GM18858 (cell line): ENCODE data around the gene SFMBT2.
"Not testable (repeated sequence)": the region's sequence is repeated elsewhere in the genome, so short reads cannot be mapped to it uniquely, and the experiment has no call there.

Experiments
- ATAC-seq: cut with Tn5 transposase; IDR thresholded peaks from one replicate; pipeline ENCODE4 v1.9.1; 2021; ENCODE audit not compliant: unreplicated experiment

SFMBT2 gene

DNA sequence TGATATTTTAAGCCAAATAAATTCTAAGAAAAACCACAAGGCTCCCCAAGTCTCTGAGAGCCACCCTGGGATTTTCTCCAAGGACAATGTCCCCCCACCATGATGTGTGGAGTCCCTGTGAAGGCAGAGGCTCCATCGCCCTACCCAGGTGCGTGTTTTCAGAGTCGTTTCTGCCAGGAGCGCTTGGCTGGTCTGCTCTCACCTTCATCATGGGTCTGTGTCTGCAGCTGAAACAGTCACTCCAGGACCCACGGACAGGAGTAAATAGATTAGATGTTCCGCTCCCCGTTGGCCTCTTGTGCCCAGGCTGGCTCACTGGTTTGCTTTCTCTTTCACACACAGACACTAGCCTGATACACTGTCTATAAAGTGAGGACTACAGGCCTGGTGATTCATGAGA is 217.5 kb downstream of the SFMBT2 start:
- no peak for ATAC-seq

DNA sequence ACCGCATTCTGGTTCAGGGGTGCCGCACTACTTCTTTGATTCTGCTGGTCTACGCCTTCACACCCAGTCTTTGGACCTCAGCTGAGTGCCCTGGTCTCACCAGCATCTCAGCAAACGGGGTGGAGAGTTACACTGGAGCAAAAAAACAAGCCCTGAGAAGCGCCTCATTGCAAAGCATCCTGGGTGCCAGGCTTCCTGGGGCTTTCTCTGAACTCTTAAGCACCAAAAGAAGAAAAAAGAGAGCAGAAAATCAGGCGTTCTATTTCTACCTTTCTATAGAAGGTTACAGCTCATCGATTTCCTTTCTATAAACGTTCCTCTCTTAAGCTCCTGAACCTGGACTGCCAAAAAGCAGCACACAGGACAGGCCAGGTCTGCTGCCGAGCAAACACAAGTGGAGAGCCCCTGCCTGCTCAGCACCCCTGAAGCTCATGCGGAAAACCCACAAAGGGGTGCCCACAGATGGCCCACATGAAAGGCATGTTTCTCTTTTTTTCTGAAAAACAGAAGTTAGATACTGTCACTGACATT is 217.9 kb downstream of the SFMBT2 start:
- ATAC-seq, result no peak

DNA sequence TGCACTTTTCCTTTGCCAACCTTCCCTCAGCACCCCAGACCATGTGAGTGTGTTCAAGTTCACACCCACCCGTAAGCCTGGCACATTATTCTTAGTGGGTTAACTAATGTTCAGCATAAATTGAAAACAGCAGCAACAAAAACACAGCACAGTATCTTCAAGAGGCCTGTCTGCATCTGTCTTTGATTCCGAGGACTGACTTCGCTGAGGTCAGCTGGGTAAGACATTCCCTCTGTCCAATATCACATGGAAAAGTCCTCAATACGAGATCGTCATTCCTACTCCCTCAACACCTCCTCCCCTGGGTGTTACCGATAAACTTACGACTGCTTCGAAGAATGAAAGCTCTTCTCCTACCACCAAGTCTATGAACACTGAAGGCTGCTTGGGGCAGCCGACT is 218.8 kb downstream of the SFMBT2 start:
- no peak for ATAC-seq

DNA sequence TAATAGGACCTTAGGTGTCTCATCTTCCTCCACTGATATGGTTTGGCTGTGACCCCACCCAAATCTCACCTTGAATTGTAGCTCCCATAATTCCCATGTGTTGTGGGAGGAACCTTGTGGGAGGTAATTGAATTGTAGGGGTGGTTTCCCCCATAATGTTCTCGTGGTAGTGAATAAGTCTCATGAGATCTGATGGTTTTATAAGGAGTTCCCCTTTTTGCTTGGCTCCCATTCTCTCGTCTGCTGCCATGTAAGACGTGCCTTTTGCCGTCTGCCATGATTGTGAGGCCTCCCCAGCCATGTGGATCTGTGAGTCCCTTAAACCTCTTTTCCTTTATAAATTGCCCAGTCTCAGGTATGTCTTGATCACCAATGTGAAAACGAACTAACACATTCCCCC is 220.1 kb downstream of the SFMBT2 start:
- ATAC-seq, result not testable (repeated sequence)

DNA sequence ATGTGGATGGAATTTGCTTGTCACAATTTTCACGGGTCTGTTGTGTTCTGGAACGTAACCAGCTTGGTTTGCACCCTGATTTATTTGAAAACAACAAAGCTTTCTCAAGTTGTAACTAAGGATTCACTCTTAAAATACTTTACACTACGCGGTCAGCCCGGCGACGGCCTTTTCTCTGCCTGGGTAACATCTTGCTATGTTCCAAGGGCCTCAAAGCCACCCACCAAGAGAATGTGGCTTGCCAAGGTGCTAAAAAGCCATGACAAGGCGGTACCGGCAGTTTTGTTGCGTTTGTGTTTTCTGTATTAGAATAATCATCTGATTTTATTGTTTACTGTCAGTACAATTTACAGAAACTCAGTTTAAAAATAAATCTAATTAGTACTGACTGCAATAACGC is 220.9 kb downstream of the SFMBT2 start:
- ATAC-seq, result no peak

DNA sequence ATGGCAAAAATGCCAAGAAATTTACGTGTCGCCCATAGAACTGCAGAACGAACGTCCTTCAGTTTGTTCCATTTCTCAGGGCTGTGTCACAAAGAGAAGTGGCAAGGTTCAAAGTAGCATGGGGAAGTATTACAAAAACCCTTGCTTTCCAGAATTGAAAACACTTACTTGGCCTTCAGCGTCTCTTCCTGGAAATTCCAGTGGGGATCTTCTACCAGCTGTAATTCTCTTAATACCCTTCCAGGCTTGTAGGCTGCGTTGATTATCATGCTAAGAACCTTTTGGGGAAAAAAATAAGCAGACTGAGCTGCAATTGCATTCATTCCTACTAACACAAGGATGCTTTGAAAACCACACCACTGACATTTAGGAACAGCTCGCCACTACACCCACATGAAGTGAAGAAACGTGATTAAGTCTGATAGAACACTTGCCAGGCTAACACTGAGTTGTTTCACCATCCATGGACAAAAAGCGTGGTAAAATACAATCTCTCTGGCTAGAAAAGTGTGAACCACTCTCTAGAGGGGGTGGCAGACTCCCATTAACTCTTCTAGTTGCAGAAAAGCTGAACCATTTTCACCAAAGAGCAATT is 222.3 kb downstream of the SFMBT2 start:
- no peak for ATAC-seq

DNA sequence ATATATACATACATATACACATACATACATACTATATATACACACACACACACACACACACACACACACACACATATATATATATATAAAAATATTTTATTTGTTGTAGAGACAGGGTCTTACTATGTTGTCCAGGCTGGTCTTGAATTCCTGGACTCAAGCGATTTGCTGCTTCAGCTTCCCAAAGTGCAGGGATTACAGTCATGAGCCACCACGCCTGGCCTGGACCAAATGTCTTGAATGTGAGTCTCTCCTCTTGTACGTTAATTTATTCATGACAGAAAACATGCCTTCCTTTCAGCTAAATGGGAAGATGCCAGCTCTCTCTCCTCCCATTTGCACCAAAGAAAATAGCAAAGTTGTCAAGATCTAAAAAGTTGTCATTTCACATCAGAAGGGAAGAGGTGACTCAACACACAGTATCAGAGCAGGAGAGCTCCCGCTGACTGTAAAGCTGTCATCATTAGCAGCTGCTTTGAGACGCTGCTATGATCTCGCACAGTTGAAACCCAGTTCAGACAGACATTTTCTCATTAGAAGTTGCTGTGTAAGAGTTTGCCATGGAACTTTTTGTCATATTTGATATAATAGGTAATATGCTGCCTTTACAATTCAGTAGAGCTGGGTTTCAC is 224.3 kb downstream of the SFMBT2 start:
- ATAC-seq, result no peak

DNA sequence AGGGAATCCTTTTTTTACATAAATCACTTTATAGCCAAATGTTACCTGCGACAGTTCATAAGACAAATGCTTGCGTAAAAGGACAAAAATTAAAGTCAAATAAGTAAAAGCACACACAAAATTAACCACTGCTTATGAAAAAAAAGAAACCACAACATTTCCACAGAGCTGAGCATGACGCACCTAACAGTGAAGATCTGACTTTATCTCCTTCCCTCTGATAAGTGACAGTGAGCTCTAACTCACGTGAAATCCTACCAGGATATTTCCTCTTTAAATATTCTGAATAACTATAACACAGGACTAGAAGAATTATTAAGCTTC is 225.5 kb downstream of the SFMBT2 start:
- no peak for ATAC-seq

DNA sequence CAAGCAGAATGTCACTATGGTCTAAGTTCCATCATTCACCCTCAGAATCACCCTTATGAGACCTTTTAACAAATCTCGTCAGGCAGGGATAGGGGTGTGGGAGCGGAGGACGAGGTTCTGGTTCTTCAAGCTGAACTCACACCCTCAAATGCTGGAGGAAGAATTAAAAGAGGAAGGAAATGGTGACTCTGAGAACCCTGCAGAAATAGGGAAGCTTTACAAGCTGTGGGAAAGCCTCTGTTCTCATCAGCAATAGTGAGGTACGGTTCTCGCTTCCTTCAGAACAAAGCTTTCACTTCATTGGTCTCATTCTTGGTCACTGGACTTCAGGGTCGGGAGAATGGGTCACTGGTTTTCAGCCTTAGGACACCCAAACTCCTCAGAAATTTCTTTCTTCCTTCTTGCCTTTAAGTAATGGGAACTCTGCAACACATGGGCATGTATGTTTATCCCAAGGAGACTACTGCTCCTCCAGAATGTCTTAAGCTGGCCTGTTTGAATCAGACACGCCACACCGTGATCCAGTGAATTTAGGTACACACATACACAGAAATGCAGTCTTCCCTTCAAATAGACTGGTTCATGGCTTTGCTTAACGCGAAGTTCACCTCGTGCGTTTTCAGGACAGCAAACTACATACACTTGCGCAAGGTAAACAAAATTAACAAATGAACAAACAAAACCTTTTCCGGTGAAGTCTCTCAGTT is 226.0 kb downstream of the SFMBT2 start:
- no peak for ATAC-seq

DNA sequence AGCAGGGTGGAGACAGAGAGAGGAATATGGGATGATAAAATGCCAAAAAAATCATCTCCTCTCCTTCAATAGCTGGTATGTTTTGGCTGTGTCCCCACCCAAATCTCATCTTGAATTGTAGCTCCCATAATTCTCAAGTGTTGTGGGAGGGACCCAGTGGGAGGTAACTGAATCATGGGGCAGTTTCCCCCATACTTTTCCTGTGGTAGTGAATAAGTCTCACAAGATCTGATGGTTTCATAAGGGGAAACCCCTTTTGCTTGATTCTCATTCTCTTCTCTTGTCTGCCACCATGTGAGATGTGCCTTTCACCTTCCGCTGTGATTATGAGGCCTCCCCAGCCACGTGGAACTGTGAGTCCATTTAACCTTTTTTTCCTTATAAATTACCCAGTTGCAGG is 226.7 kb downstream of the SFMBT2 start:
- not testable (repeated sequence) for ATAC-seq

DNA sequence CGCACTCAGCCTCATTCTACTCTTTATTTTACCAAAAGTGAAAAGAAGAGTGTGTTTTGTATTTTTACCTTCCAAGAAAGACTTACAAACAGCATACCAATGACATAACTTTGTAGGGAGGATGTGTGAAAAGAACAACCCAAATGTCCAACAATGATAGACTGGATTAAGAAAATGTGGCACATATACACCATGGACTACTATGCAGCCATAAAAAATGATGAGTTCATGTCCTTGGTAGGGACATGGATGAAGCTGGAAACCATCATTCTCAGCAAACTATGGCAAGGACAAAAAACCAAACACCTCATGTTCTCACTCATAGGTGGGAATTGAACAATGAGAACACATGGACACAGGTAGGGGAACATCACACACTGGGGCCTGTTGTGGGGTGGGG is 228.5 kb downstream of the SFMBT2 start:
- not testable (repeated sequence) for ATAC-seq

DNA sequence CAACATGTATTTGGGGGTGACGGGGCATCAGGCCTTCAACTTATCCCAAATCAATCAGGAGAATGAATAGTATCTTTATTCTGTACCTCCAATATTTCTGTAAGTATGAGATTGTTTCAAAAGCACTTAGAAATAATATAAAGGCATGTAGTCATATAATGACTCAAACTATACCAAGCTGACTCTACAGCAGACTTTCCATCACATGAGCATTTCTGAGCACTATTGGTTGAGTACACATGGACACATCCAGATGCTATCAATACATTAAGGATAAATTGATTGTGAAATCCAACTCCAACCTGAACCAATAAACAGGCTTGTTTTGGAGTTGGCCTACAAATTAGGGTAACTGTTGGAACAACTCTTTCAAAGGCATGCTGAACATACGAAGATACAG is 229.4 kb downstream of the SFMBT2 start:
- ATAC-seq, result no peak

DNA sequence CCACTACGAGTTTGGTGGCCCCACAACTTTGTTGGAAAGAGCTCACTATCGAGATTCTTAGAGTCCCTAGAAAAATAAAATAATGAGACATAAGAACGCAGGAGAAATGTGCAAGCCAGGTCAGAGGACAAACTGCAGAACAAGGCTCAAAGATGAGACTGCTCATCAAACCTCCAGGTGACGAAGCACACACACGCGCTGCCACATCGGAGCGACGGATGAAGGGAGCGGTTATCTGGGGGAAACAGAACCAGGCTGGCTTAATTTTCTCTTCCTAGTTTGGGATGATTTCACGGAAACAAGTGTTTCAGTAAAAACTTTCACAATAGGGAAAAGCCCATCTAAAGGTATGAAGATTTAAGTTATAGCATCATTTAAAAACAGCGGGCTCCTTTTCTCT is 231.3 kb downstream of the SFMBT2 start:
- ATAC-seq, result no peak

DNA sequence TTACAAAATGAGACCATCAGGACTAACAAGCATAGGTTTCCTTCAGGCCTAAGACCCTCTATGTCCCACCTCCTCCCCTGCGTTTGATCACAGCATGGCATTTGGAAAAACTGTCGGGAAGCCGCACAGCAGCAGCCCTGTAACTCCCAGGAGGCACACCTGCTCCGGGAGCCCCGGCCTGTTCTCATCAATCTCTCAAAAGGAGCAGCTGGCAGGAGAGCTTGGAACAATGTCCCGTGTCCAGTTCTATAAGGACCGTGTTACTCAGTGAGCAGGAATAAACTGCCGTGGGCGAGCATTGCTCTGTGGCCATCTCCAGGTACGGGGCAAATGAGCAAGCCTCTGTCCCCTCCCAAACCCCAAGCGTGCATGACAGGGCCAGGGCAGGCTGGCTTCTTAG is 236.9 kb downstream of the SFMBT2 start:
- no peak for ATAC-seq

DNA sequence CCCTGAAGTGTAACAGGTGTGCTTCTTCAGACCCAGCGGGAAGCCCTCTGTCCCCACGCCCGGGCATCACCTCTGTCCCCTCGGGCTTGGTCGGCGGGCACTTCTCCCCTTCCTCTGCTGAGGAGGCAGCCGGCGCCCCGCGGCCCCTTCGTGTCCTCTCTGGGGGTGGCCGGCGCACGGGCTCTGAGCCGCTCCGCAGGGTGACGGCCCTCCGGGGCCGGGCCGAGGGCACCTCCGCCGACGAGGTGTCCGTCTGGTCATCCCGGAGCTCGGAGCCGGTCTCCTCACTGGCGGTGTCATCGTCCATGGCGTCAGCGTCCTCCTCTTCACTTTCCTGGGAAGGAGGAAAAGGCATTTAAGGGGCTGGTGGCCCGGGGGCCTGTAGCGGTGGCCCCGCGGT is 239.0 kb downstream of the SFMBT2 start:
- ATAC-seq, result no peak

DNA sequence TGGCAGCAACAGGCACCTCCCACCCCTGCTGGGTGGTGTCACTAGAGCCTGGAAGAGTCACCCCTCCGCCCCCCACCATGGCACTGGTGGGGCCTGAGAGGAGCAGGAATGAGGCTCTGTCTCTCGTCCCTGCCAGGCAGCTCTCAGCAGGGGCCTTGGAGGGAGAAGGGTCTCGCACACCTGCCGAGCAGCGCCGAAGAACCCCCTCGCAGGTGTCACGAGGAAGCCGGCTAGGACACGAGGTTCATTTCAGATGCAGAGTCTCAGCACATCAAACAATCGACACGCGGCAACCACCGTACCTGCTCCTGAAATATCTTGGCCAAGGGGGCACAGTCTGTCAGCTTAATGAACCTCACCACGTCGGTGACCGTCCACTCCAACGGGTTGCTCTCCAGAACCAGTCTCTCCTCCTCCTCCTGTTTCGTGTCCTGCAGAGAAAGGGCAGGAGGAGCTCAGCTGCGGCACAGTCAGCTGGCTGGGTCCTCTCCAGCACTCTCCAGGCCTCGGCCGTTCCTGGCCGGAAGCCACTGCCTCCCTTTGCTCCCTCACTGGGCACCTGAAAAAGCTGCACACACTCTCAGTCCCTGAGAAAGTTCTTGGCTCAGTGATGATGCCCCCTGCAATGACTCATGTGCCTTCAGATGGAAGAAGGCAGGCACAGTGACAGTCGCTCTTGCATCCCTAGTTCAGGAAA is 240.1 kb downstream of the SFMBT2 start:
- ATAC-seq, result no peak

DNA sequence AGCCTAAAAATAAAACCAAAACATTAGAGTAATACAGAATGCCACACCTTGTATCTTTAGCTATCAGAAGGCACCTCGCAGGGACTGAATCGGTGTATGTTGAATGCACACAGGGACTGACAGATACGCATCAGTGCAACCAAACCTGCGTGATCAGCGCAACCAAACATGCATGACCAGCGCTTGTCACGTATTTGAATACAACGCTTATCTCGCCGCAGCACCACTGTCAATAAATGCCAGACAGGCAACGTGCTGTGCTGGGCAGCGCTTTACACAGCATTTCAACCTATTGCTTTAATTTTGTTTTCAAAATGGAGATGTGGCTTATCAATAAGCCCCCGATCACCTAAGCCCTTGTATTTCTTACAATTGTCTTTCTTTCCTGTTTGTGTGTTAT is 242.4 kb downstream of the SFMBT2 start:
- no peak for ATAC-seq

DNA sequence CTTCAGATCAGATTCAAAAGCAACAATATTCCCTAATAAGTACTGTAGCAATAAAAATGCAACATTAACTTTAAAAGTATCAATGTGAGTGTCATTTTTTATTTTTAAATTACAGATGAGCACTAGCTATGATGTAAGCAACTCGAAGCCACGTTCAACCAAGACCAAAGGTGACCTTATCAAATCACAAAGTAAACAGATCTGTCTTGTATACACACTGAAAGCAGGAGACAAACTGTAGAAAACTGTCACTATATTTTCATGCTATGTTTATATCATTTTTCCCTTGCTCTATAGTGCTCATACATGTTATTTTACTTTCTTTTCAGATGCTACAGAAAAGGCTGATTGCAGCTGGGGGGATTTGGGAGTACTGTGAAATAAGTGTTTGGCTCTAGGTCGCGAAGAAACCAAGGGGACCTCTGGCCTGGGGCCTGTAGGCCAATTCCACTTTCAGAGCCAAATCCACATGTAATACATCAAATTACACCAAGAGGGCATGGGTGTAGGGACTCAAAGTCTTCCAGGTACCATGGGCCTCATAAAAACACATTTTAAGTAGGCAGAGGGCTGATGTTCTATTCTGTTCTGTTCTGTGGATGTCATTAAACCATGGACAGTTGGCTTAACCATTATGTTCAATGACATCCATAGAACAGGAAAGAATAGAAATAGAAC is 245.2 kb downstream of the SFMBT2 start:
- ATAC-seq, result no peak

DNA sequence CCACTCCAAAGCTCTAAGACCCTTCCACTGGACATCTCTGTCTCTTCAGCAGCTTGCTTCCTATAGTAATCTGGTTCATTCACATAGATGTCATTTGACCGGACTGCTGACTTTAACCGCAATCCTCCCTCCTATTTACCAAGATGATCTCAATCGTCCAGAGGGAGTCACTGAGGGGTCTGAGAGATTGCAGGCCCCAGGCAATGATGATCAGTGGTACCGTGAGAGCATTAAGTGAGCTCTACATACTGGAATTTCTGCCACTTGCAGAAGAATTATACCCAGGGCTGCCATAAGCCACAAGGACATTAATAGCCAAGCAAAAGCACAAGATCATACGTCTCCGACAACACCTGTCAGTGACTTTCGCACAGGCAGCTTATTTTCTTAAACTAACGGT is 245.9 kb downstream of the SFMBT2 start:
- ATAC-seq, result no peak

DNA sequence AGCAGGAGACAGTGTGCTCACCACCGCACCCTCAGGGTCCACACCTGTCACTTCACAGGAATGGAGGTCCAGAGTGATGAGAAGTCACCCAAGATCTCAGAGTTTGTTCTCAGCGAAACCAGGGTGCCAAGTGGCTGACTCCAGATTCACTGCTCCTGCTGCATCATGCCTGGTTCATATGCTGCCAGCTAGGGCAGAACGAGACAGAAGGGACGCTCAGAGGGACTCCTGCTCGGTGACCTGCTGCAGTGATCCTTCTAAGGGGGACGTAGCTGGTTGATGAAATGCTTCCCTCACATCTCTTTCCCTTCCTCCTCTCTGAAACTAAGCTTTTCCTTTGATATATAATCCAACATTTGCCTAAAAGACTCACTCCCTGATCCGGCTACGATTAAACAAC is 248.5 kb downstream of the SFMBT2 start:
- ATAC-seq, result no peak

DNA sequence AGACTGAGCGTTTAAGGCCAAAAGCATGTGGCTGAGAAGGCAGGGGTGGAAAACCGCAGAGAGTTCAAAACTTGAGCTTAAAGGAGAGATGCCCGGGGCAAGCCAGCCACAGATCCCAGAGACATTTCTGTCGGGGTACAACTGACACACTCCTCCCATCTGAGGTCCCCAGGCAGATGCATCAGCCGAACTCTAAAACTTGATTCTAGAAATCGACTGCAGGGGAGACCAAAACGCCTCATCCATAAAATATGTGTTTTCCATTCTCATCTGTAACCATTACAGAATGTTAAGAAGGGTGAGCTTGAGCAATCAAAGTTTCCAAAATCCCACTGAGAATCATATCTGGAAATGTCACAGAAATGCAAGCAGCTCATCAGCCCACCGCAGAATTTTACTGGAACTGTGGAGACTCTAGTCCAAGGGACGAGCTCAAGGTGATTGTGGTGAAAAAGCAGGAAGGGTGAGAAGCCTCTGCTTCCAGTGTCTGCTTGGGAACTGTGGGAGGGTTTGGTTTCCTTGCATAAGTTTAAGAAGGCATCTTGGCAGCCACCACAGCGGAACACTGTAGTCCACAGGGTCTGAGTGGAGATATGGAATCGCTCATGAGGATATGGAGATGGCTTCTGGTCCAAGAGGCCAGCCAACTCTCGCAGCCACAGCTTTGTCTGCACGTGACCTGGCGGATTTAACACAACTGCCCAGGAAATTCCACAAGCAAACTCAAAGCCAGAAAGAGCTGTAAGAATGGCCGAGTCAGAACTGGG is 249.2 kb downstream of the SFMBT2 start:
- ATAC-seq, result no peak
